Kidney tubule cell (primary cell): Measurements from ENCODE around the gene GRIN2D.

Experiments used
- DNase-seq: peaks from one replicate; pipeline ENCODE4 v3.0.0-alpha.2; 2018; ENCODE audit warnings: low spot score

The GRIN2D gene

DNA sequence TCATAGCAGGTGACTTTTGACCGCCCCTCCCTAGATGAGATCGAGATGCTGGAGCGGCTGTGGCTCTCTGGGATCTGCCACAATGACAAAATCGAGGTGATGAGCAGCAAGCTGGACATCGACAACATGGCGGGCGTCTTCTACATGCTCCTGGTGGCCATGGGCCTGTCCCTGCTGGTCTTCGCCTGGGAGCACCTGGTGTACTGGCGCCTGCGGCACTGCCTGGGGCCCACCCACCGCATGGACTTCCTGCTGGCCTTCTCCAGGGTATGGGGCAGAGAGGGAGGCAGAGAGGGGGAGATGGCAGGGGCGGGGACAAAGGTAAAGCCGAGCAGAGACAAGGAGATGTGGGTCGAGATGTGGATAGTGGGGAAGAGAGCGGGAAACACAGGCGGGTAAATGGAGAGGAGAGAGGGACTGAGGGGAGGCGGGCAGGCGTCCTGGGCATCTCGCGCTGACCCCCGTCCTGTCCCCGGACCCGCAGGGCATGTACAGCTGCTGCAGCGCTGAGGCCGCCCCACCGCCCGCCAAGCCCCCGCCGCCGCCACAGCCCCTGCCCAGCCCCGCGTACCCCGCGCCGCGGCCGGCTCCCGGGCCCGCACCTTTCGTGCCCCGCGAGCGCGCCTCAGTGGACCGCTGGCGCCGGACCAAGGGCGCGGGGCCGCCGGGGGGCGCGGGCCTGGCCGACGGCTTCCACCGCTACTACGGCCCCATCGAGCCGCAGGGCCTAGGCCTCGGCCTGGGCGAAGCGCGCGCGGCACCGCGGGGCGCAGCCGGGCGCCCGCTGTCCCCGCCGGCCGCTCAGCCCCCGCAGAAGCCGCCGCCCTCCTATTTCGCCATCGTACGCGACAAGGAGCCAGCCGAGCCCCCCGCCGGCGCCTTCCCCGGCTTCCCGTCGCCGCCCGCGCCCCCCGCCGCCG, 48.9 kb downstream of the GRIN2D start:
- DNase-seq, result no peak

GRCh38 chr19:48443256-48443655, 49.8 kb downstream of the GRIN2D start:
- no peak for DNase-seq
